Ureter (tissue), 1 donor: ENCODE results near the gene OTUB2. TPM values are rescaled to one million over a fixed set of nuclear protein-coding genes. Genes with fewer than 3 reads are reported as not detected.

Source experiments
- DNase-seq: peaks from one replicate; pipeline ENCODE4 v3.0.0-alpha.2; 2020; ENCODE audit warnings: low spot score
- total RNA-seq: library from RNA; stranded (reverse); gene quantifications from one replicate; pipeline ENCODE4 v1.2.4, GENCODE V29; 2023
- donor health status: DM: yes; HTN: yes; CAD: no.

The OTUB2 gene
- total RNA-seq, 1 donor from 2014 or later, result 1.6 TPM

GRCh38 chr14:94040796-94041195 lies 14.7 kb downstream of the OTUB2 start:
- DNase-seq, result no peak

GRCh38 chr14:94041551-94042346 lies 15.6 kb downstream of the OTUB2 start:
- no peak for DNase-seq

- DNase-seq, result no peak
Observed at GRCh38 chr14:94042433-94043091, 16.4 kb downstream of the OTUB2 start.

- DNase-seq, result no peak
Observed at GRCh38 chr14:94043111-94043755, 17.1 kb downstream of the OTUB2 start.

- DNase-seq, result no peak
Observed at GRCh38 chr14:94043756-94044475, 17.8 kb downstream of the OTUB2 start.

- DNase-seq, result no peak
Observed at GRCh38 chr14:94044476-94045091, 18.4 kb downstream of the OTUB2 start.

- DNase-seq, result no peak
Observed at GRCh38 chr14:94045101-94045500, 19.0 kb downstream of the OTUB2 start.

GRCh38 chr14:94045563-94046345 lies 19.6 kb downstream of the OTUB2 start:
- no peak for DNase-seq

- no peak for DNase-seq
Observed at GRCh38 chr14:94046696-94047250, 20.6 kb downstream of the OTUB2 start.

- no peak for DNase-seq
Observed at GRCh38 chr14:94047581-94047980, 21.4 kb downstream of the OTUB2 start.

GRCh38 chr14:94048691-94049624 lies 22.8 kb downstream of the OTUB2 start:
- peak; percentile 26 for DNase-seq

GRCh38 chr14:94049625-94050023 lies 23.5 kb downstream of the OTUB2 start:
- peak; percentile 3 for DNase-seq

- DNase-seq, result peak; percentile 41
Observed at GRCh38 chr14:94050231-94050880, 24.2 kb downstream of the OTUB2 start.

- no peak for DNase-seq
Observed at GRCh38 chr14:94051115-94051514, 25.0 kb downstream of the OTUB2 start.

GRCh38 chr14:94051779-94052178 lies 25.6 kb downstream of the OTUB2 start:
- DNase-seq, result no peak

- no peak for DNase-seq
Observed at GRCh38 chr14:94052199-94052598, 26.1 kb downstream of the OTUB2 start.

- no peak for DNase-seq
Observed at GRCh38 chr14:94052662-94053061, 26.5 kb downstream of the OTUB2 start.

- DNase-seq, result no peak
Observed at GRCh38 chr14:94054401-94054800, 28.3 kb downstream of the OTUB2 start.

GRCh38 chr14:94054936-94055335 lies 28.8 kb downstream of the OTUB2 start:
- DNase-seq, result no peak
